Left ventricle myocardium inferior (tissue), 1 donor: Measurements from ENCODE around the gene ARRDC5. TPM values are rescaled to one million over a fixed set of nuclear protein-coding genes. Genes with fewer than 3 reads are reported as not detected.
"Not testable (repeated sequence)": the region's sequence is repeated elsewhere in the genome, so short reads cannot be mapped to it uniquely, and the experiment has no call there.

Source experiments
- DNase-seq: peaks from one replicate; pipeline ENCODE4 v3.0.0-alpha.2; 2020
- H3K27ac ChIP-seq: fragments of 200-600 bp; replicated peaks from 2 replicates; pipeline ENCODE4 v1.8.0; 2021
- H3K27me3 ChIP-seq: fragments of 200-600 bp; 2 replicates; pipeline ENCODE4 v1.8.0; 2021; ENCODE audit warnings: low read depth
- H3K36me3 ChIP-seq: fragments of 200-600 bp; 2 replicates; pipeline ENCODE4 v1.8.0; 2021
- H3K4me1 ChIP-seq: fragments of 200-600 bp; 2 replicates; pipeline ENCODE4 v1.8.0; 2021
- H3K4me3 ChIP-seq: fragments of 200-600 bp; 2 replicates; pipeline ENCODE4 v1.8.0; 2021; ENCODE audit warnings: mild to moderate bottlenecking, moderate library complexity
- H3K9me3 ChIP-seq: fragments of 200-600 bp; replicated peaks from 2 replicates; pipeline ENCODE4 v1.8.0; 2021
- CTCF ChIP-seq: fragments of 200-600 bp; IDR thresholded peaks from 2 replicates; pipeline ENCODE4 v1.8.0; 2021; ENCODE audit warnings: antibody characterized with exemption, mild to moderate bottlenecking, borderline replicate concordance
- intact Hi-C: fragments of 100-400 bp; cut with micrococcal nuclease; formaldehyde crosslinking; loops from one replicate; pipeline ENCODE4 v1.11.0; 2022
- long read RNA-seq: library from polyadenylated mRNA; unstranded; transcript quantifications from one replicate; pipeline ENCODE4 v2.0.0, GENCODE V29; 2021
- total RNA-seq: library from RNA; stranded (reverse); fragmentation: NEBNext Ultra II Directional; extraction: Animal tissue kit (Norgen Biotek cat#: 25700); gene quantifications from one replicate; pipeline ENCODE4 v1.2.1, GENCODE V29; 2021
- donor health status: DM: no; HTN: yes; CAD: no; lungs with severe emphysema.

ARRDC5 gene
- not detected for total RNA-seq
- long read RNA-seq = 0 reads

- intact Hi-C loops = no loop called here
- TF ChIP-seq CTCF = no peak
- H3K9me3 ChIP-seq = no peaks in the 10 kb centered on the region
- DNase-seq = no peak
- no peaks in the 10 kb centered on the region for H3K4me1 ChIP-seq
- H3K27ac ChIP-seq = no peak within 1 kb of the TSS
- no peaks in the 10 kb centered on the region for H3K36me3 ChIP-seq
- H3K27me3 ChIP-seq = no peaks in the 10 kb centered on the region
- no peak within 1 kb of the TSS for H3K4me3 ChIP-seq
Observed at GRCh38 chr19:4902796-4903195, at the start of gene ARRDC5. Gene ARRDC5 (minus strand): TSS chr19:4902896. CDS start chr19:4902825, 71 bp downstream.

GRCh38 chr19:4951656-4952055, 49.0 kb upstream of the ARRDC5 start:
- no peak for TF ChIP-seq CTCF
- peaks cover 4% of the 10 kb centered on the region for H3K4me1 ChIP-seq
- no peaks in the 10 kb centered on the region for H3K27me3 ChIP-seq
- no peak overlapping the region for H3K4me3 ChIP-seq
- H3K27ac ChIP-seq = no peak overlapping the region
- intact Hi-C loops = no loop called here
- no peaks in the 10 kb centered on the region for H3K9me3 ChIP-seq
- no peak for DNase-seq
- no peaks in the 10 kb centered on the region for H3K36me3 ChIP-seq

- H3K27ac ChIP-seq, H3K4me3 ChIP-seq, H3K27me3 ChIP-seq, H3K36me3 ChIP-seq, intact Hi-C loops, H3K9me3 ChIP-seq, DNase-seq, H3K4me1 ChIP-seq: not testable (repeated sequence)
Observed at GRCh38 chr19:4950650-4951049, 48.0 kb upstream of the ARRDC5 start.

- H3K4me1 ChIP-seq, intact Hi-C loops, H3K9me3 ChIP-seq, DNase-seq, H3K4me3 ChIP-seq, H3K27me3 ChIP-seq, H3K36me3 ChIP-seq, H3K27ac ChIP-seq: not testable (repeated sequence)
Observed at GRCh38 chr19:4941638-4942169, 39.0 kb upstream of the ARRDC5 start.

GRCh38 chr19:4939466-4939865, 36.8 kb upstream of the ARRDC5 start:
- DNase-seq = no peak
- Histone ChIP-seq H3K36me3 (no peaks in the 10 kb centered on the region), H3K4me1 (no peaks in the 10 kb centered on the region), H3K9me3 (no peaks in the 10 kb centered on the region), H3K27me3 (no peaks in the 10 kb centered on the region), H3K4me3 (no peak overlapping the region), H3K27ac (no peak overlapping the region)
- TF ChIP-seq CTCF = no peak
- intact Hi-C loops = no loop called here

- H3K27ac ChIP-seq, DNase-seq, intact Hi-C loops, H3K9me3 ChIP-seq, H3K36me3 ChIP-seq, H3K4me3 ChIP-seq, H3K27me3 ChIP-seq, H3K4me1 ChIP-seq: not testable (repeated sequence)
Observed at GRCh38 chr19:4938461-4938860, 35.8 kb upstream of the ARRDC5 start.

GRCh38 chr19:4937060-4937459, 34.4 kb upstream of the ARRDC5 start:
- Histone ChIP-seq H3K9me3 (no peaks in the 10 kb centered on the region), H3K4me3 (no peak overlapping the region), H3K4me1 (no peaks in the 10 kb centered on the region), H3K36me3 (no peaks in the 10 kb centered on the region), H3K27ac (no peak overlapping the region), H3K27me3 (no peaks in the 10 kb centered on the region)
- TF ChIP-seq CTCF = no peak
- intact Hi-C loops = no loop called here
- no peak for DNase-seq
